Measurements from ENCODE around the gene PRRX2.

PRRX2 gene

GRCh38 chr9:129697656-129698253 lies 32.3 kb downstream of the PRRX2 start:
- Mint-ChIP-seq H3K27ac (peak overlapping the region; percentile 81 to 88), H3K9me3 (no peaks in the 10 kb centered on the region), H3K27me3 (peaks cover 69% of the 10 kb centered on the region), H3K4me3 (peak overlapping the region; percentile 70 to 74), H3K4me1 (peaks cover 6% of the 10 kb centered on the region)
- peak; percentile 61 for ATAC-seq
- peak; percentile 29 to 39 for DNase-seq

GRCh38 chr9:129698254-129698757 lies 32.9 kb downstream of the PRRX2 start:
- Mint-ChIP-seq H3K4me1 (peaks cover 6% of the 10 kb centered on the region), H3K4me3 (peak overlapping the region; percentile 70 to 74), H3K27me3 (peaks cover 72% of the 10 kb centered on the region), H3K9me3 (no peaks in the 10 kb centered on the region), H3K27ac (no peak overlapping the region)
- ATAC-seq (peak; percentile 52), DNase-seq (peak; percentile 8 to 31)

- DNase-seq (no peak), ATAC-seq (no peak)
- Mint-ChIP-seq H3K27me3 (peaks cover 48% of the 10 kb centered on the region), H3K27ac (no peak overlapping the region), H3K4me1 (peaks cover 6% of the 10 kb centered on the region), H3K4me3 (no peak overlapping the region), H3K9me3 (no peaks in the 10 kb centered on the region)
Measured at GRCh38 chr9:129701054-129701453, 35.6 kb downstream of the PRRX2 start.

GRCh38 chr9:129701549-129701948 lies 36.1 kb downstream of the PRRX2 start:
- DNase-seq = no peak
- Mint-ChIP-seq H3K4me3 (no peak overlapping the region), H3K4me1 (peaks cover 6% of the 10 kb centered on the region), H3K27ac (no peak overlapping the region), H3K9me3 (no peaks in the 10 kb centered on the region), H3K27me3 (peaks cover 43% of the 10 kb centered on the region)
- no peak for ATAC-seq

- peaks cover 36% of the 10 kb centered on the region for H3K27me3 Mint-ChIP-seq
- no peak for DNase-seq
Measured at GRCh38 chr9:129702589-129703520, 37.4 kb downstream of the PRRX2 start.

GRCh38 chr9:129703667-129704355 lies 38.4 kb downstream of the PRRX2 start:
- no peak for ATAC-seq
- H3K27ac Mint-ChIP-seq = no peak overlapping the region
- no peak for DNase-seq
- H3K27me3 Mint-ChIP-seq = peaks cover 30% of the 10 kb centered on the region
- H3K4me1 Mint-ChIP-seq = no peaks in the 10 kb centered on the region
- no peak overlapping the region for H3K4me3 Mint-ChIP-seq
- H3K9me3 Mint-ChIP-seq = no peaks in the 10 kb centered on the region

More at GRCh38 chr9:129702589-129703520, 37.4 kb downstream of the PRRX2 start:
- Mint-ChIP-seq H3K4me3 (no peak overlapping the region), H3K27ac (no peak overlapping the region), H3K9me3 (no peaks in the 10 kb centered on the region), H3K4me1 (no peaks in the 10 kb centered on the region)
- ATAC-seq = no peak

GRCh38 chr9:129704807-129705206 lies 39.4 kb downstream of the PRRX2 start:
- DNase-seq (no peak), ATAC-seq (no peak)
- Mint-ChIP-seq H3K9me3 (no peaks in the 10 kb centered on the region), H3K27ac (no peak overlapping the region), H3K4me3 (no peak overlapping the region), H3K4me1 (no peaks in the 10 kb centered on the region), H3K27me3 (peaks cover 22% of the 10 kb centered on the region)

GRCh38 chr9:129708793-129709192 lies 43.3 kb downstream of the PRRX2 start:
- H3K27me3 Mint-ChIP-seq = no peaks in the 10 kb centered on the region
- H3K27ac Mint-ChIP-seq = no peak overlapping the region
- DNase-seq (no peak), ATAC-seq (no peak)
- H3K4me1 Mint-ChIP-seq = peaks cover 27% of the 10 kb centered on the region
- H3K9me3 Mint-ChIP-seq = no peaks in the 10 kb centered on the region
- H3K4me3 Mint-ChIP-seq = no peak overlapping the region

GRCh38 chr9:129709438-129710168 lies 44.2 kb downstream of the PRRX2 start:
- Mint-ChIP-seq H3K27me3 (no peaks in the 10 kb centered on the region), H3K9me3 (no peaks in the 10 kb centered on the region), H3K4me1 (peaks cover 27% of the 10 kb centered on the region), H3K27ac (peak overlapping the region in 1 of 2 donors; percentile 91), H3K4me3 (no peak overlapping the region)
- no peak for ATAC-seq
- DNase-seq = no peak

- Mint-ChIP-seq H3K27me3 (no peaks in the 10 kb centered on the region), H3K4me3 (no peak overlapping the region), H3K27ac (peak overlapping the region in 1 of 2 donors; percentile 91), H3K4me1 (peaks cover 27% of the 10 kb centered on the region), H3K9me3 (no peaks in the 10 kb centered on the region)
- ATAC-seq (no peak), DNase-seq (no peak)
Measured at GRCh38 chr9:129710169-129710453, 44.7 kb downstream of the PRRX2 start.

- H3K27ac Mint-ChIP-seq = no peak overlapping the region
- H3K4me3 Mint-ChIP-seq = peak overlapping the region; percentile 5 to 58
- peaks cover 27% of the 10 kb centered on the region for H3K4me1 Mint-ChIP-seq
- H3K9me3 Mint-ChIP-seq = no peaks in the 10 kb centered on the region
- H3K27me3 Mint-ChIP-seq = no peaks in the 10 kb centered on the region
- DNase-seq (no peak), ATAC-seq (no peak)
Measured at GRCh38 chr9:129712634-129713401, 47.4 kb downstream of the PRRX2 start.

GRCh38 chr9:129713402-129713679 lies 47.9 kb downstream of the PRRX2 start:
- no peak for ATAC-seq
- H3K27me3 Mint-ChIP-seq = peaks cover under 1% of the 10 kb centered on the region
- peak overlapping the region in 1 of 2 donors; percentile 58 for H3K4me3 Mint-ChIP-seq
- H3K27ac Mint-ChIP-seq = no peak overlapping the region
- H3K9me3 Mint-ChIP-seq = no peaks in the 10 kb centered on the region
- DNase-seq = no peak
- H3K4me1 Mint-ChIP-seq = peaks cover 27% of the 10 kb centered on the region

- Mint-ChIP-seq H3K9me3 (no peaks in the 10 kb centered on the region), H3K27ac (no peak overlapping the region), H3K4me1 (peaks cover 27% of the 10 kb centered on the region), H3K27me3 (peaks cover 8% of the 10 kb centered on the region), H3K4me3 (no peak overlapping the region)
- ATAC-seq = no peak
- DNase-seq = no peak
Measured at GRCh38 chr9:129714511-129715061, 49.1 kb downstream of the PRRX2 start.

- Mint-ChIP-seq H3K27me3 (peaks cover 21% of the 10 kb centered on the region), H3K9me3 (no peaks in the 10 kb centered on the region), H3K27ac (no peak overlapping the region), H3K4me1 (peaks cover 21% of the 10 kb centered on the region), H3K4me3 (no peak overlapping the region)
- DNase-seq (no peak), ATAC-seq (no peak)
Measured at GRCh38 chr9:129716091-129716490, 50.6 kb downstream of the PRRX2 start.

All from stimulated activated naive CD8-positive, alpha-beta T cell treated with anti-CD3 and anti-CD28 coated beads, Interleukin-15, amount 100 ng/mL, for 72 hours (primary cell).